AG04450 (cell line): ENCODE measurements around the gene GFAP. TPM values are rescaled to one million over a fixed set of nuclear protein-coding genes. Genes with fewer than 3 reads are reported as not detected.

ENCODE experiments used
- CTCF ChIA-PET: fragments of 300-600, 350-600 bp; formaldehyde crosslinking; extraction: SDS; loops from one replicate; lab custom pipeline; 2022; ENCODE audit warnings: antibody characterized with exemption, inconsistent platforms; lab: Charles Lee
- POLR2A ChIA-PET: fragments of 350-600 bp; formaldehyde crosslinking; extraction: SDS; loops from one replicate; lab custom pipeline; 2021; ENCODE audit warnings: antibody characterized with exemption, inconsistent platforms; lab: Yijun Ruan, JAX
- DNase-seq: peaks from one replicate; pipeline ENCODE4 v3.0.0-alpha.2; 2011; ENCODE audit warnings: low read depth, low spot score
- H3K27ac ChIP-seq: one replicate; pipeline ENCODE4 v1.5.1; 2012; ENCODE audit warnings: low read depth, low read length, control low read depth
- H3K27me3 ChIP-seq: one replicate; pipeline ENCODE4 v1.6.0; 2012; ENCODE audit warnings: low read length; ENCODE audit not compliant: control insufficient read depth, insufficient read depth
- H3K4me3 ChIP-seq: 2 replicates; pipeline ENCODE4 v1.5.1; 2011; ENCODE audit warnings: mild to moderate bottlenecking, low read depth, low read length, control low read depth
- H3K9me3 ChIP-seq: 2 replicates; pipeline ENCODE4 v1.5.1; 2012; ENCODE audit warnings: low read length; ENCODE audit not compliant: control insufficient read depth, insufficient read depth
- polyA plus RNA-seq: library from polyadenylated mRNA; depleted of rRNA; stranded (reverse); fragments of >200 nt; gene quantifications from 2 replicates; pipeline ENCODE4 v1.2.3, GENCODE V29; 2011
- TF ChIP-seq, protein P1 (sequence below): IDR thresholded peaks from 2 replicates; pipeline ENCODE4 v1.5.1; 2011; ENCODE audit warnings: low read depth, low read length, control low read depth, inconsistent platforms

Gene GFAP
- polyA plus RNA-seq, 1 experiment = 0.40 TPM

GRCh38 chr17:44887016-44887415 lies 28.3 kb downstream of the GFAP start:
- ChIA-PET POLR2A (no interaction called here), CTCF (interaction anchor here (1.0 kb wide), 1 partner anchor 8 kb away, joined by 3 read pairs; no protein-coding TSS in a partner anchor)
- DNase-seq = no peak

GRCh38 chr17:44884941-44885340 lies 30.4 kb downstream of the GFAP start:
- no peak overlapping the region for H3K4me3 ChIP-seq
- no peak overlapping the region for H3K27ac ChIP-seq
- H3K9me3 ChIP-seq = no peaks in the 10 kb centered on the region
- no peak for DNase-seq
- ChIA-PET CTCF (interaction anchor here (0.6 to 2.6 kb wide), 6 partner anchors 10 to 251 kb away, joined by 3 to 8 read pairs (median 3); partner anchors contain the start of gene ACBD4), POLR2A (no interaction called here)
- H3K27me3 ChIP-seq = no peaks in the 10 kb centered on the region
- TF ChIP-seq, protein P1, sequence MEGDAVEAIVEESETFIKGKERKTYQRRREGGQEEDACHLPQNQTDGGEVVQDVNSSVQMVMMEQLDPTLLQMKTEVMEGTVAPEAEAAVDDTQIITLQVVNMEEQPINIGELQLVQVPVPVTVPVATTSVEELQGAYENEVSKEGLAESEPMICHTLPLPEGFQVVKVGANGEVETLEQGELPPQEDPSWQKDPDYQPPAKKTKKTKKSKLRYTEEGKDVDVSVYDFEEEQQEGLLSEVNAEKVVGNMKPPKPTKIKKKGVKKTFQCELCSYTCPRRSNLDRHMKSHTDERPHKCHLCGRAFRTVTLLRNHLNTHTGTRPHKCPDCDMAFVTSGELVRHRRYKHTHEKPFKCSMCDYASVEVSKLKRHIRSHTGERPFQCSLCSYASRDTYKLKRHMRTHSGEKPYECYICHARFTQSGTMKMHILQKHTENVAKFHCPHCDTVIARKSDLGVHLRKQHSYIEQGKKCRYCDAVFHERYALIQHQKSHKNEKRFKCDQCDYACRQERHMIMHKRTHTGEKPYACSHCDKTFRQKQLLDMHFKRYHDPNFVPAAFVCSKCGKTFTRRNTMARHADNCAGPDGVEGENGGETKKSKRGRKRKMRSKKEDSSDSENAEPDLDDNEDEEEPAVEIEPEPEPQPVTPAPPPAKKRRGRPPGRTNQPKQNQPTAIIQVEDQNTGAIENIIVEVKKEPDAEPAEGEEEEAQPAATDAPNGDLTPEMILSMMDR = no peak

More at GRCh38 chr17:44887016-44887415, 28.3 kb downstream of the GFAP start:
- TF ChIP-seq, protein P1 = no peak
- H3K9me3 ChIP-seq = no peaks in the 10 kb centered on the region
- no peak overlapping the region for H3K4me3 ChIP-seq
- H3K27me3 ChIP-seq = no peaks in the 10 kb centered on the region
- H3K27ac ChIP-seq = no peak overlapping the region

DNA sequence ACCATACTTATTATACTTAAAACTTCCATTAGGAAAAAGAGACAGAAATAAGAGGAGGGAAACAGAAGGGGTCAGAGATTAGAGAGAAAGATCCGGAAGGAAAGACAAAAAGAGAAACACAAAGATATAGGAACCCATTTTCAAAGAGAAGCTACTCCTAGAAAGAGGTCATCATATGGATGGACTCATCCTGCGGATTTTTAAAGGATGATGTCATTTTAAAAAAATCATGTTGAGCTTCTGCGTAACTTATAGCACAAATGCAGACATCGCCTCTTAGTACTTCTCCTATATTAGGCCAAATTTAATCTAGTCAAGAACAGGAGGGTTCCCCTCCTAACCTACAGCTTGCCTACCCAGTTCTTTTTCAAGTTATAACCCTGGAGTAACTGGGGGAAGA lies 34.2 kb downstream of the GFAP start:
- TF ChIP-seq, protein P1 = no peak
- no peaks in the 10 kb centered on the region for H3K9me3 ChIP-seq
- POLR2A ChIA-PET = no interaction called here
- no peak overlapping the region for H3K4me3 ChIP-seq
- CTCF ChIA-PET = interaction anchor here (0.9 to 2.3 kb wide), 10 partner anchors 13 to 254 kb away, joined by 3 to 12 read pairs (median 6); partner anchors contain the start of gene ACBD4
- H3K27ac ChIP-seq = no peak overlapping the region
- H3K27me3 ChIP-seq = no peaks in the 10 kb centered on the region
- no peak for DNase-seq

- DNase-seq = no peak
- TF ChIP-seq, protein P1 = no peak
- Histone ChIP-seq H3K27me3 (no peaks in the 10 kb centered on the region), H3K27ac (no peak overlapping the region), H3K9me3 (no peaks in the 10 kb centered on the region), H3K4me3 (no peak overlapping the region)
- ChIA-PET CTCF (interaction anchor here (2.3 to 3.7 kb wide), 3 partner anchors 13 to 105 kb away, joined by 12 to 62 read pairs (median 27); no protein-coding TSS in a partner anchor), POLR2A (no interaction called here)
Measured at GRCh38 chr17:44880062-44880461, 35.2 kb downstream of the GFAP start.

DNA sequence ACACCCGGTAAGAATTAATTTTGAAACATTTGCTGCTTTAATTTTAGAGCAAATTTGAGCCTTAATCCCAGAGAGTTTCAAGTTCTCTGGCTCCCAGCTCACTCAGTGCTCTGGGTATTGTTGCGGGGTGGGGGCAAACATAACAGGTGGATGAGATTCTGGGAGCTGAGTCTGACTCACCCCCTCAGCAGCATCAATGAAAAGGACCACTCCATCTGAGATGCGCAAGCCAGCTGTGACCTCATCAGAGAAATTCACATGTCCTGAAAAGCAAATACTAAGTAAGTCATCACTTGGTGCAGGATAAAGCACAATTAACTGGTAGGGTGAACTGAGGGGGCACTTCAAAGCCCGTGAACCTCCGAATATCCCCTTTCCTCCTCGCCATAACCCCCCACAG lies 35.9 kb downstream of the GFAP start:
- CTCF ChIA-PET = interaction anchor here (0.6 to 3.7 kb wide), 19 partner anchors 8 to 256 kb away, joined by 3 to 62 read pairs (median 4); partner anchors contain the start of genes ACBD4 and EFTUD2
- DNase-seq = no peak
- Histone ChIP-seq H3K27ac (no peak overlapping the region), H3K4me3 (no peak overlapping the region), H3K9me3 (no peaks in the 10 kb centered on the region), H3K27me3 (no peaks in the 10 kb centered on the region)
- POLR2A ChIA-PET = no interaction called here
- TF ChIP-seq, protein P1 = no peak
